Measurements from ENCODE around the gene STAG1.

Gene STAG1

DNA sequence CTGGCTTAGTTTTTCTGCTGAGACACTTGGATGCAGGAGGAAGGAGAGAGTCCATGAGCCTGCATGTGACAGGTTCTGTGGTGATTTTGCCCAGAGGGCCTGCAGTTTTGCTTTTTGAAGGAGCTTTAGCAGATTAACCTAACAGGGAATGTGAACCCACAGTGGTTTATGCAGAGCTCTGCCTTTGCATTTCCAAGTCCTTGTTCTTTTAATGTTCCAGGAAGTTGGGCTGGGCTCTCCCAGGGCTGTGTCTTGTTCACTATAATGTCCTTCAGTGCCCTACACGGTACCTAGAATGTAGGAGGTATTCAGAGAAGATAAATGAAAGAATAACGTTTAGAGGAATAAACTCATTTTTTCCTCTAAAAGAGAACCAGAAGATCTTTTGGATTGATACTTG, 451.7 kb downstream of the STAG1 start:
- H3K79me2 ChIP-seq (ENCODE audit: insufficient read depth, low read length): no peaks in the 10 kb centered on the region
- no peaks in the 10 kb centered on the region for H4K20me1 ChIP-seq (ENCODE audit: low read depth, low read length)
- TF ChIP-seq CTCF (IDR thresholded peaks at IDR 0.05; ENCODE audit: insufficient read depth, low read length, poor library complexity, severe bottlenecking): no peak
- TF ChIP-seq EZH2phosphoT487 (conservative IDR thresholded peaks at IDR 0.05; ENCODE audit: low read length): no peak
- H3K27me3 ChIP-seq (ENCODE audit: low read length): no peaks in the 10 kb centered on the region
- H3K9me2 ChIP-seq (replicated peaks; ENCODE audit: insufficient read depth, low read length): no peaks in the 10 kb centered on the region
- peaks cover 3% of the 10 kb centered on the region; the same call in 1 of the 2 replicates for H3K36me3 ChIP-seq (ENCODE audit: low read length)
- no peak overlapping the region for H3K9ac ChIP-seq (ENCODE audit: low read length)
- H3K9me3 ChIP-seq (ENCODE audit: insufficient read depth, low read length): no peaks in the 10 kb centered on the region
- H3K4me3 ChIP-seq (ENCODE audit: insufficient read depth, low read length, poor library complexity, severe bottlenecking): no peak overlapping the region
- H2AFZ ChIP-seq (ENCODE audit: low read depth, low read length, severe bottlenecking): no peak overlapping the region
- no peak overlapping the region for H3K27ac ChIP-seq (ENCODE audit: low read depth, low read length)
- no peaks in the 10 kb centered on the region for H3F3A ChIP-seq (ENCODE audit: insufficient read depth)
- H3K4me2 ChIP-seq (ENCODE audit: low read depth, low read length, poor library complexity, severe bottlenecking): no peak overlapping the region

DNA sequence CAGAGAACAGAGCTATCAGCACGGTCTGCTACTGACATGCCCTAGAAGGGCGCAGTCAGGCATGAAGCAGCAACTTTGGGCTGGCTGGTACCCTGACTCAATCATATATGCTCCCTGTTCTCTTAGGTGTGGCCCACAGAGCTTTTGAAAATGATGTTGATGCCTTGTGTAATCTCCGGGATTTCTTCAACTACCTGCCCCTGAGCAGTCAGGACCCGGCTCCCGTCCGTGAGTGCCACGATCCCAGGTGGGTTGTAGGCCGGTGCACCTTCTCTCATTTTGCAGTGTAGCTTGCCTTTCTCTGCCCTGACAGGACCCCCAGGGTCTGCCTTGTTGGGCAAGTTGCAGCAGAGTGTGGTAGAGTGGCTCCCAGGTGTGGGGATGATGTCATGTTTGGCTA, 454.4 kb downstream of the STAG1 start:
- H3K27ac ChIP-seq (ENCODE audit: low read depth, low read length): no peak overlapping the region
- no peak overlapping the region for H3K9ac ChIP-seq (ENCODE audit: low read length)
- H3K4me2 ChIP-seq (ENCODE audit: low read depth, low read length, poor library complexity, severe bottlenecking): no peak overlapping the region
- H3K4me3 ChIP-seq (ENCODE audit: insufficient read depth, low read length, poor library complexity, severe bottlenecking): no peak overlapping the region
- no peak overlapping the region for H2AFZ ChIP-seq (ENCODE audit: low read depth, low read length, severe bottlenecking)
- H3K9me3 ChIP-seq (ENCODE audit: insufficient read depth, low read length): no peaks in the 10 kb centered on the region
- H3F3A ChIP-seq (ENCODE audit: insufficient read depth): no peaks in the 10 kb centered on the region
- no peaks in the 10 kb centered on the region for H3K27me3 ChIP-seq (ENCODE audit: low read length)
- no peaks in the 10 kb centered on the region for H3K79me2 ChIP-seq (ENCODE audit: insufficient read depth, low read length)
- H4K20me1 ChIP-seq (ENCODE audit: low read depth, low read length): no peaks in the 10 kb centered on the region
- TF ChIP-seq CTCF (IDR thresholded peaks at IDR 0.05; ENCODE audit: insufficient read depth, low read length, poor library complexity, severe bottlenecking) (no peak), EZH2phosphoT487 (conservative IDR thresholded peaks at IDR 0.05; ENCODE audit: low read length) (no peak)
- H3K9me2 ChIP-seq (replicated peaks; ENCODE audit: insufficient read depth, low read length): no peaks in the 10 kb centered on the region
- H3K36me3 ChIP-seq (ENCODE audit: low read length): peaks cover 3% of the 10 kb centered on the region; the same call in 1 of the 2 replicates

- Histone ChIP-seq H3K9me3 (ENCODE audit: insufficient read depth, low read length) (no peaks in the 10 kb centered on the region), H2AFZ (ENCODE audit: low read depth, low read length, severe bottlenecking) (no peak overlapping the region), H3K27me3 (ENCODE audit: low read length) (no peaks in the 10 kb centered on the region), H3K9me2 (replicated peaks; ENCODE audit: insufficient read depth, low read length) (no peaks in the 10 kb centered on the region), H3K4me3 (ENCODE audit: insufficient read depth, low read length, poor library complexity, severe bottlenecking) (no peak overlapping the region), H3F3A (ENCODE audit: insufficient read depth) (no peaks in the 10 kb centered on the region), H3K36me3 (ENCODE audit: low read length) (peaks cover 3% of the 10 kb centered on the region; the same call in 1 of the 2 replicates), H4K20me1 (ENCODE audit: low read depth, low read length) (no peaks in the 10 kb centered on the region), H3K27ac (ENCODE audit: low read depth, low read length) (no peak overlapping the region), H3K9ac (ENCODE audit: low read length) (no peak overlapping the region), H3K4me2 (ENCODE audit: low read depth, low read length, poor library complexity, severe bottlenecking) (no peak overlapping the region), H3K79me2 (ENCODE audit: insufficient read depth, low read length) (no peaks in the 10 kb centered on the region)
- TF ChIP-seq EZH2phosphoT487 (conservative IDR thresholded peaks at IDR 0.05; ENCODE audit: low read length) (no peak), CTCF (IDR thresholded peaks at IDR 0.05; ENCODE audit: insufficient read depth, low read length, poor library complexity, severe bottlenecking) (no peak)
These were observed 455.2 kb downstream of the STAG1 start for GRCh38 chr3:136296960-136297359.

All from SU-DHL-6 (cell line).